ENCODE measurements around the gene DHRS12. TPM values are rescaled to one million over a fixed set of nuclear protein-coding genes. Genes with fewer than 3 reads are reported as not detected.

Gene DHRS12
- total and polyA plus RNA-seq, 4 donors, result 11.8 to 23.5 (median 14.5) TPM

DNA sequence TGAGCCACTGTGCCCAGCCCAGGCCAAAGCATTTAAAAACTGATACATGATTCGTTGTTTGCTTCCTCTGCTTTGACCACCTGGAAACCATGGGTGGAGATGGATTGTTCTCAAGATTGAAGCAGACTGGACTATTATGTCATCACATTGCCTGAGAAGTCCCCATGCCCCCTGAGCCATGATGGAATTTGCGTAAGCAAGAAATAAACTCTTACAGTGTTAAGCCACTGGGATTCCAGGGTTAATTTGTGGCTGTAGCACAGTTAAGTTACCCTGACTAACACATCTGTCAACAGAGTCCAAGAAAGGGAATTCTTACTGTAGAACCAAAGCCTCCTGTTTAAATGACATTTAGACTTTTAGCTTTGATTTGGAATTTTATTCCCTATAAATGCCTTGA, 19.4 kb upstream of the DHRS12 start:
- Histone ChIP-seq H3K4me1 (ENCODE audit: control insufficient read depth in 1 of 2, insufficient read depth in 2 of 2, low read length in 2 of 2) (no peaks in the 10 kb centered on the region), H3K27ac (ENCODE audit: low read depth in 1 of 2, low read length in 2 of 2) (no peak overlapping the region), H3K27me3 (ENCODE audit: control insufficient read depth in 1 of 2, insufficient read depth in 2 of 2, low read length in 1 of 2) (no peaks in the 10 kb centered on the region), H3K4me3 (ENCODE audit: low read length in 2 of 2) (no peak overlapping the region), H3K36me3 (ENCODE audit: control insufficient read depth in 1 of 2, insufficient read depth in 2 of 2, low read length in 1 of 2) (no peaks in the 10 kb centered on the region), H3K9me3 (ENCODE audit: control insufficient read depth, low read length) (no peaks in the 10 kb centered on the region)
- 92 to 95% methylated on average over 2 of the region's 2 CpGs for WGBS, 2 donors
- intact Hi-C loops (cut with DNase I), result no loop called here
- DNase-seq (no peak), ATAC-seq (ENCODE audit: low FRiP score) (no peak)

DNA sequence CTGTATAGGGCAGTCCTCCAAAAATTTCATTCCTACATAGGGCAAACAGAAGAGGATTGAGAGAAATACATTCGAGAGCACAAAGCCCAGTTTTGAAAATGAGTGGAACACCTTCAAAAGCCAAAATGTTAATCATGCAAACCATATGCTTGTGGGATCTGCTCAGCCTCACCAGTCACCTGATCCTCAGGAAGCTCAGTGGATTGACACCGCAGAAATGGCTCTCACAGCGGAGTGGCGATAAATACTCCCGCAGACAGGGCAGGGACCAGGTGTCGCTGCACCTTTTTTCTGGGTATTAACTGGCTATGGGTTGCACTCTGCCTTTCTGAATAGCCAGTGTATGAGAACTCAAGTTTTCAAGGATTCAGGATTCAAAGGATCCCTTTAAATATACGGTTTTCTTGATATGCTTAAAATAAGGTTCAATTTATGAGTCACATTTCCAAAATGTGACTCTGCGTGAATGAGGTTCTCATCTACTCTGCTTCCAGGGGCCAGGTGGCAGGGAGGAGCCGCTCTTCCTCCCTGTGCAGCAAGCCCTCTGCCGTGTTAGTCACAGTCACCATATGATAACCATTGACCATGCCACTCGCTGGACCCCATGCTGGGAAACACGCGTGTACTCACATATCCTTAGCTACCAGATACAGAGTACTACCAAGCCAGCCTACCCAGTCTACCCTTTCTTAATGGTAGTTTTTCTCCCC, 18.3 kb upstream of the DHRS12 start:
- intact Hi-C loops (cut with DNase I), result no loop called here

DNA sequence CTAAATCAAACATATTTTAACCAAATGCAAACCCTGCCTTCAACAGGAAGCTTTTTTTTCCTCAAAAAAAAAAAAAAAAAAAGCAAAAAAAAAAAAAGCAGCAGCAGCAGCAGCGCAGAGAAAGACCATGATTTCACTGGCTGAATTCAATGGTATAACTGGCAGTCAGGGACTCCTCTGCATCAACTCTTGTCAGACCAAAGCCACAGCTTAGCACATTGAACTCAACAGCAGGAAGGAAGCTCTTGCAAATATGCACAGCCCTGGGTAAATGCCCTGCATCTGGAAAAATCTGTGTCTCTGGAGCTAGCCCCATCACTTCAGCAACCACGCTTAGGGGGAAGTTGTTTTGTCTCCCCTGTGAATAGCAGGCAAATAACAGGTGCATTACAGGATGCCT, 17.6 kb upstream of the DHRS12 start:
- H3K9me3 ChIP-seq (ENCODE audit: control insufficient read depth, low read length), result no peaks in the 10 kb centered on the region
- H3K36me3 ChIP-seq (ENCODE audit: control insufficient read depth in 1 of 2, insufficient read depth in 2 of 2, low read length in 1 of 2), result no peaks in the 10 kb centered on the region
- ATAC-seq (ENCODE audit: low FRiP score), result no peak
- DNase-seq, result no peak
- no peaks in the 10 kb centered on the region for H3K4me1 ChIP-seq (ENCODE audit: control insufficient read depth in 1 of 2, insufficient read depth in 2 of 2, low read length in 2 of 2)
- no peaks in the 10 kb centered on the region for H3K27me3 ChIP-seq (ENCODE audit: control insufficient read depth in 1 of 2, insufficient read depth in 2 of 2, low read length in 1 of 2)
- no peak overlapping the region for H3K27ac ChIP-seq (ENCODE audit: low read depth in 1 of 2, low read length in 2 of 2)
- intact Hi-C loops (cut with DNase I), result no loop called here
- 81 to 94% methylated on average over 2 of the region's 2 CpGs for WGBS, 2 donors
- no peak overlapping the region for H3K4me3 ChIP-seq (ENCODE audit: low read length in 2 of 2)

More for the DNA sequence above, 18.3 kb upstream of the DHRS12 start:
- WGBS, 2 donors, result 92% methylated on average over 13 of the region's 13 CpGs
- Histone ChIP-seq H3K4me1 (ENCODE audit: control insufficient read depth in 1 of 2, insufficient read depth in 2 of 2, low read length in 2 of 2) (no peaks in the 10 kb centered on the region), H3K9me3 (ENCODE audit: control insufficient read depth, low read length) (no peaks in the 10 kb centered on the region), H3K27me3 (ENCODE audit: control insufficient read depth in 1 of 2, insufficient read depth in 2 of 2, low read length in 1 of 2) (no peaks in the 10 kb centered on the region), H3K4me3 (ENCODE audit: low read length in 2 of 2) (no peak overlapping the region), H3K36me3 (ENCODE audit: control insufficient read depth in 1 of 2, insufficient read depth in 2 of 2, low read length in 1 of 2) (no peaks in the 10 kb centered on the region), H3K27ac (ENCODE audit: low read depth in 1 of 2, low read length in 2 of 2) (no peak overlapping the region)
- no peak for ATAC-seq (ENCODE audit: low FRiP score)
- DNase-seq, result no peak

DNA sequence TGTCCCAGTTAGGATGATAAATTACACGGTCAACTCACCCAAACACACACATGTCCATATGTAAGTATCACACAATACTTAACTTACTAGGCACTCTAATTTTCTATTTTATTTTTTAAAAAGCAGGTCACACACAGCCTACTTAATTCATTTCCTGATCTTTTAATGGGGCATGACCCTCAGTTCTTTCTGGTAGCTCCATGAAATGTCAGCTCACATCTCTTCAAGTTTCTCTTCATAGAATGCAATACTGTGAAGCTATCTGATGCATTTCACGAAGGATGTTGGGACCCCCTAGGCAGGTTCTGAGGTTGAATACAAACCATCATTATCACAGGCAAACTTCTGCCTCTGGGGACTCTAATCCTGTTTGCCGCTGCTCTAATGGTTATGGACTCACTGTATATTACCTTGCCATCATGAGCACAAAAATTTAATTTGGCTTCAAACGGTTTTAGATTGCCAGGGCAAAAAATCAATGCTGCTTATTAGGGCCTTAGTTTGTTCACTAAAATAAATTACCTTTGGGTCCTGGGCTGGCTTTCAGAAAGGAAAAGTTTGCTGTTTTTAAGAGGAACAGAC, 16.1 kb upstream of the DHRS12 start:
- intact Hi-C loops (cut with DNase I), result no loop called here
- ATAC-seq (ENCODE audit: low FRiP score), result no peak
- H3K27me3 ChIP-seq (ENCODE audit: control insufficient read depth in 1 of 2, insufficient read depth in 2 of 2, low read length in 1 of 2), result no peaks in the 10 kb centered on the region
- no peaks in the 10 kb centered on the region for H3K9me3 ChIP-seq (ENCODE audit: control insufficient read depth, low read length)
- H3K36me3 ChIP-seq (ENCODE audit: control insufficient read depth in 1 of 2, insufficient read depth in 2 of 2, low read length in 1 of 2), result no peaks in the 10 kb centered on the region
- 89 to 93% methylated on average over 4 of the region's 4 CpGs for WGBS, 2 donors
- no peaks in the 10 kb centered on the region for H3K4me1 ChIP-seq (ENCODE audit: control insufficient read depth in 1 of 2, insufficient read depth in 2 of 2, low read length in 2 of 2)
- DNase-seq, result no peak
- no peak overlapping the region for H3K27ac ChIP-seq (ENCODE audit: low read depth in 1 of 2, low read length in 2 of 2)
- H3K4me3 ChIP-seq (ENCODE audit: low read length in 2 of 2), result no peak overlapping the region

DNA sequence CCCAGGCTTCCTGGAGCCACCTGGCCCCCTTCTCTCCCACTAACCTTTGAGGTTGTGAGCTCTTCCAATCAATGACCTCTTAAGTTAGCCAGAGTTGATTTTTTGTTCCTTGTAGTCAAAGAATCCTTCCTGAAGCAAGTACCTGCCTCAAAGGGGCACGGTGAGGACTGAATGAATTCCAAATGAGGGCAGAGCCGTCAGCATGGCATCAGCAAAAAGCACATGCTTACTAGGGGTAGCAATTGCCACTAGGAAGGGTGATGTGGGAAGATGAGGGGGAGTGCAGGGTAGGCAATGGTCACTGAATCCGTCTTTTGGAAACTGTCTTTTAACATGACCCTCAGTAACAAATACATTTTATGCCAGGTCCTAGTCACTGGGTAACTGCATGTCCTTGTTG, 15.6 kb upstream of the DHRS12 start:
- H3K27ac ChIP-seq (ENCODE audit: low read depth in 1 of 2, low read length in 2 of 2), result no peak overlapping the region
- no peak overlapping the region for H3K4me3 ChIP-seq (ENCODE audit: low read length in 2 of 2)
- ATAC-seq (ENCODE audit: low FRiP score), result no peak
- no peaks in the 10 kb centered on the region for H3K36me3 ChIP-seq (ENCODE audit: control insufficient read depth in 1 of 2, insufficient read depth in 2 of 2, low read length in 1 of 2)
- H3K4me1 ChIP-seq (ENCODE audit: control insufficient read depth in 1 of 2, insufficient read depth in 2 of 2, low read length in 2 of 2), result no peaks in the 10 kb centered on the region
- intact Hi-C loops (cut with DNase I), result loop anchor here (5.0 to 10.0 kb wide), 3 partner anchors 195 to 375 kb away; partner anchors contain the start of genes NEK5 (in 2 of the 2), ALG11 (in 1 of the 2) and ATP7B (in 1 of the 2)
- H3K9me3 ChIP-seq (ENCODE audit: control insufficient read depth, low read length), result no peaks in the 10 kb centered on the region
- H3K27me3 ChIP-seq (ENCODE audit: control insufficient read depth in 1 of 2, insufficient read depth in 2 of 2, low read length in 1 of 2), result no peaks in the 10 kb centered on the region
- DNase-seq, result no peak
- WGBS, 2 donors, result 60 to 64% methylated on average over 3 of the region's 3 CpGs

DNA sequence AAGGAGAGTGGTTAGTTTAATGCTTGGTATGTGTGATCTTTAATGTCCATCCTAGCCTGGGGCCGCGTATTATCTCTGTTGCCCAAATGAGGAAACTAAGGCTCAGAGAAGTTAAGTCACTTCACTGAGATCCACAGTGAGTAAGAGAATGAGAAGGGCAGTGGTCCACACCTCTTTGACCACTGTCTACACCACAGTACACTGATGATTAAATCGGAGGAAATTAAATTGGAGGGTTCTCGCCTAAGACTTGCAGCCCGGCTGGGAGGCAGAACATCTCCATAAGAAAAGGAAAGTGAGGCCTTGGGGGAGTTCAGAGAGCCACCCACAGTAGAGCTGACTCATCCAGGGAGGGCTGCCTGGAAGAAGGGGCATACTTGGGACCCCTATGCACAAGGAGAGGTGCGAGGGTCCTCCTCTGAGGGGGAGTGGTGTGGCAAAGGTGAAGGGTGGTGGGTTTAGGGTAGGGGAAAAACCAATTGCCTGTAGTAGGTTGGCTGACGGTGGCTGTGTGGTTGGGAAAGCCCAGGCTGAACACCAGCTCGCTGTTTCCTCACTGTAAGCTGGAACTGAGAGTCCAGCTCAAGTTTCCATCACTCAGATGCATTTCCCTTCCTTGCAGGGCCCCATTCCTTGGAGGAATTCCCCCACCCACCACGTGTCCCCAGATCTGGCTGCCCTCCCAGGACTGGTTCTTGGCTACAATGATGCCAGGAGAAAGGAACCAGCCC, 15.0 kb upstream of the DHRS12 start:
- H3K9me3 ChIP-seq (ENCODE audit: control insufficient read depth, low read length), result no peaks in the 10 kb centered on the region
- H3K4me3 ChIP-seq (ENCODE audit: low read length in 2 of 2), result no peak overlapping the region
- DNase-seq (peak; percentile 76 to 85), ATAC-seq (ENCODE audit: low FRiP score) (peak; percentile 49)
- 59 to 60% methylated on average over 9 of the region's 9 CpGs for WGBS, 2 donors
- H3K27ac ChIP-seq (ENCODE audit: low read depth in 1 of 2, low read length in 2 of 2), result no peak overlapping the region
- no peaks in the 10 kb centered on the region for H3K4me1 ChIP-seq (ENCODE audit: control insufficient read depth in 1 of 2, insufficient read depth in 2 of 2, low read length in 2 of 2)
- no peaks in the 10 kb centered on the region for H3K36me3 ChIP-seq (ENCODE audit: control insufficient read depth in 1 of 2, insufficient read depth in 2 of 2, low read length in 1 of 2)
- no peaks in the 10 kb centered on the region for H3K27me3 ChIP-seq (ENCODE audit: control insufficient read depth in 1 of 2, insufficient read depth in 2 of 2, low read length in 1 of 2)
- intact Hi-C loops (cut with DNase I), result loop anchor here (5.0 to 10.0 kb wide), 3 partner anchors 196 to 376 kb away; partner anchors contain the start of genes NEK5 (in 2 of the 2), ALG11 (in 1 of the 2) and ATP7B (in 1 of the 2)

DNA sequence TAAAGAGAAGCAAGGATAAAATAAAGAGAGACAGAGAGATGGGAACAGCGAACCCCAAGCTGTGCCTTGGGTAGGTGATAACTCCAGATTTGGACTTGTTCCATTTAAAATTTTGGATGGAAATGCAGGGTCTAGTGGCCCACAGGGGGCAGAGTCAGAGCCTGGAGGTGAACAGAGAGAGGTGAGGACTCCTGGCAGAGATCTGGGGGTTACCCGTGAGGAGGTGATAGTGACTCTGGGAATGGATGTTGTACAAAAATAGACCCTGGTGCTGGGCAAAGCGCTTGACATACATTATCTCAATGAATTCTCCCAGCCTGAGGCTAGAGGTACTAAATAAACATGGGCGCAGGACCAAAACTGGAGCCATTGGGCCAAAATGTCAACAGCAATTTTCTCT, 14.3 kb upstream of the DHRS12 start:
- Histone ChIP-seq H3K9me3 (ENCODE audit: control insufficient read depth, low read length) (no peaks in the 10 kb centered on the region), H3K4me1 (ENCODE audit: control insufficient read depth in 1 of 2, insufficient read depth in 2 of 2, low read length in 2 of 2) (no peaks in the 10 kb centered on the region), H3K36me3 (ENCODE audit: control insufficient read depth in 1 of 2, insufficient read depth in 2 of 2, low read length in 1 of 2) (no peaks in the 10 kb centered on the region), H3K27ac (ENCODE audit: low read depth in 1 of 2, low read length in 2 of 2) (no peak overlapping the region), H3K27me3 (ENCODE audit: control insufficient read depth in 1 of 2, insufficient read depth in 2 of 2, low read length in 1 of 2) (no peaks in the 10 kb centered on the region), H3K4me3 (ENCODE audit: low read length in 2 of 2) (no peak overlapping the region)
- ATAC-seq (ENCODE audit: low FRiP score) (no peak), DNase-seq (no peak)
- WGBS, 2 donors, result 88 to 92% methylated on average over 4 of the region's 4 CpGs
- intact Hi-C loops (cut with DNase I), result loop anchor here (5.0 to 10.0 kb wide), 3 partner anchors 197 to 377 kb away; partner anchors contain the start of genes NEK5 (in 2 of the 2), ALG11 (in 1 of the 2) and ATP7B (in 1 of the 2)

DNA sequence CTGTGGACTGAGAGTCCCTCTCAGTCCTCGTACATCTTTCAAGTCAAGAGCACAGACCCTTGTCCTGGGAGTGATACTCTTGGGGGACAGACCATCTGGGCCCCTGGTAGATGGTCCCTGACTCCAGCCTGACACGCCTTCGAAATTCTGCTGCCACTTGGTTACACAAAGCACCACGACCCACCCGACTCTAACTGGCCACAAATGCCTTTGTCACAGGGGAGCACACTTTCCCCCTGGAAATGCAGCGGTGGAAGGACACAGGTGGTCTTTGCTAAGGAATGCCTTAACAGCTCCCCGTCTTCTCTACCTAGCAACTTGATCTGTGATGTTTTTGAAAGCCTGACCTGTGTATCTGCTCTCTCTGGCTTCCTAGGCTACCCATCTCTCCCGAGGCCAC, 13.8 kb upstream of the DHRS12 start:
- no peak overlapping the region for H3K27ac ChIP-seq (ENCODE audit: low read depth in 1 of 2, low read length in 2 of 2)
- WGBS, 2 donors, result 91 to 94% methylated on average over 8 of the region's 8 CpGs
- H3K4me1 ChIP-seq (ENCODE audit: control insufficient read depth in 1 of 2, insufficient read depth in 2 of 2, low read length in 2 of 2), result no peaks in the 10 kb centered on the region
- no peaks in the 10 kb centered on the region for H3K9me3 ChIP-seq (ENCODE audit: control insufficient read depth, low read length)
- intact Hi-C loops (cut with DNase I), result loop anchor here (5.0 to 10.0 kb wide), 3 partner anchors 197 to 377 kb away; partner anchors contain the start of genes NEK5 (in 2 of the 2), ALG11 (in 1 of the 2) and ATP7B (in 1 of the 2)
- DNase-seq (no peak), ATAC-seq (ENCODE audit: low FRiP score) (no peak)
- no peaks in the 10 kb centered on the region for H3K27me3 ChIP-seq (ENCODE audit: control insufficient read depth in 1 of 2, insufficient read depth in 2 of 2, low read length in 1 of 2)
- no peak overlapping the region for H3K4me3 ChIP-seq (ENCODE audit: low read length in 2 of 2)
- H3K36me3 ChIP-seq (ENCODE audit: control insufficient read depth in 1 of 2, insufficient read depth in 2 of 2, low read length in 1 of 2), result no peaks in the 10 kb centered on the region

Measured in aorta (tissue), 5 donors.